Central memory CD8-positive, alpha-beta T cell (primary cell): ENCODE data around the gene GPX6.
A peak's percentile ranks its signal among the peaks of the same experiment; 100 is the strongest.
"Not testable (repeated sequence)": the region's sequence is repeated elsewhere in the genome, so short reads cannot be mapped to it uniquely, and the experiment has no call there.

Experiments used
- ATAC-seq: fragments of 150-1000 bp; cut with Tn5 transposase; replicated peaks from 2 replicates; pipeline ENCODE4 v1.10.0; 2022; ENCODE audit warnings: mild to moderate bottlenecking, moderate FRiP score, moderate number of reproducible peaks; ENCODE audit not compliant: poor library complexity, severe bottlenecking; ENCODE audit errors: extremely low read depth
- DNase-seq, 2 donors: peaks; one replicate each; pipeline ENCODE4 v3.0.0; 2021; ENCODE audit warnings: low spot score in 2 of 2
- H3K27ac Mint-ChIP-seq: one replicate; pipeline ENCODE4 v1.8.0; 2022; ENCODE audit warnings: low read depth, mild to moderate bottlenecking, moderate library complexity, mixed read lengths
- H3K27me3 Mint-ChIP-seq: one replicate; pipeline ENCODE4 v1.8.0; 2022; ENCODE audit warnings: mixed read lengths
- H3K36me3 Mint-ChIP-seq: one replicate; pipeline ENCODE4 v1.8.0; 2022; ENCODE audit warnings: mild to moderate bottlenecking, moderate library complexity, mixed read lengths; ENCODE audit not compliant: insufficient read depth
- H3K4me1 Mint-ChIP-seq: one replicate; pipeline ENCODE4 v1.8.0; 2022; ENCODE audit warnings: mixed read lengths
- H3K4me3 Mint-ChIP-seq: one replicate; pipeline ENCODE4 v1.8.0; 2022; ENCODE audit warnings: mild to moderate bottlenecking, moderate library complexity, mixed read lengths
- H3K9me3 Mint-ChIP-seq: one replicate; pipeline ENCODE4 v1.8.0; 2022; ENCODE audit warnings: mixed read lengths

Gene GPX6

DNA sequence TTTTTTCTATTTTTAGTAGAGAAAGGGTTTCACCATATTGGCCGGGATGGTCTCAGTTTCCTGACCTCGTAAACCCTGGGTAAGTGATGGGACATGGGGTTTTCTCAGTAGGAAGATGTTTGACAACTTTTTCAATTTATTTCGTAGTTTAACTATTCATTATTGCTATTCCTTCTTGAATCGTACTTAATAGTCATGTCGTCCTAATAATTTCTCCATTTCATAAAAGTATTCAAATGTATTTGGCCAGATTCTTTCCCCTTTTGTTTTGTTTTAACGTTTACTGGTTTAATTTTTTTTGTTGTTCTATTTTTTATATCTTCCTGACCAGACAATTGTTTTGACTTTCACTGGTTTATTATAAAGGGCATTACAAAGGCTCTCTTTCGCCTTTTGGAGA is 26.4 kb upstream of the GPX6 start:
- Mint-ChIP-seq H3K36me3 (peaks cover 18% of the 10 kb centered on the region), H3K4me1 (peaks cover 18% of the 10 kb centered on the region), H3K9me3 (no peaks in the 10 kb centered on the region), H3K27ac (peak overlapping the region; percentile 65), H3K4me3 (peak overlapping the region; percentile 66), H3K27me3 (peaks cover 96% of the 10 kb centered on the region)
- DNase-seq (no peak), ATAC-seq (no peak)

DNA sequence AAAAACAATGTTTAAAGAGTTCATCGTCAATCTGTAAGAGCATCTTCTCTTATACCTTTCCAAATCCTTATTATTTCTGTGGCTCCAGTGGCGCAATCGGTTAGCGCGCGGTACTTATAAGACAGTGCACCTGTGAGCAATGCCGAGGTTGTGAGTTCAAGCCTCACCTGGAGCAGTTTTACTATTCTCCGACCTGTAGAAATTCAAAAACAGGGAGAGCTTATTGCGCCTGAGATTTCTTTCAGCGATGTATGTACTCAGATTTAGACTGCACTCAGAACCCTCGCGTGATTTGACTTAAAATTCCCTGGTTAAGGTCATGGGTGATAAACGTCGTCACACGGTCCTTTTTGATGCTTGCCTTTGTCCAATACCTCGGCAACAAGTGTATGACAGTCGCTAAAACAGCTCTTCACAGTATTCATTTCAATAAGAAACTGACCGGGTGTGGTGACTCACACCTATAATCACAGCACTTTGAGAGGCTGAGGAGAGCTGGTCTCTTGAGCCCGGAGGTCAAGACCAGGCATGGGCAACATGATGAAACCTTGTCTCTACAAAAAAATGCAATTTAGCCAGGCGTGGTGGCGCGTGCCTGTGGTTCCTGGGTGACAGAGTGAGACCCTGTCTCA is 22.0 kb upstream of the GPX6 start:
- peaks cover 100% of the 10 kb centered on the region for H3K27me3 Mint-ChIP-seq

DNA sequence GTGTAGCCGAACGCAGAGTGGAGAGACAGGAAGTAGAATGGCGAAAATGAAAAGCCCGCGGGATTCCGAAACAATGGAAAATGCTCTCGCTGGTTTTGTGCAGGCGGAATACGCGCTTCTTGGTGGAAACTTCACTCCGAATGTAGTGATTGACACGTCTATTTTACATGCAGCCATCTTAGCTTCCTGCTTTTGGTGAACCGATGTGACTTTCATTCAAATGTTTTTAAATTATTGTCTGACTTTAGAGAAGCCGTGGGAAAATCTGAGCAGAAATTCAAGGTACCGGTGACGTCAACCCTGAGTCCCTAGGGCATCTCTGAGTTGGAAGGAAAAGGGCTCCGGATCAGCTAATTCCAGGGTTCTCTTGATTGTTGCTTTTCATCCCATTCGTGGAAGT is 21.5 kb upstream of the GPX6 start:
- Mint-ChIP-seq H3K4me1 (peaks cover 6% of the 10 kb centered on the region), H3K4me3 (peak overlapping the region; percentile 54), H3K27me3 (peaks cover 100% of the 10 kb centered on the region), H3K27ac (peak overlapping the region; percentile 74), H3K36me3 (peaks cover 4% of the 10 kb centered on the region), H3K9me3 (no peaks in the 10 kb centered on the region)
- ATAC-seq (no peak), DNase-seq (no peak)

More for the DNA sequence above, 22.0 kb upstream of the GPX6 start:
- no peak for DNase-seq
- Mint-ChIP-seq H3K4me1 (peaks cover 12% of the 10 kb centered on the region), H3K9me3 (no peaks in the 10 kb centered on the region), H3K27ac (peak overlapping the region; percentile 74), H3K4me3 (peak overlapping the region; percentile 54), H3K36me3 (peaks cover 5% of the 10 kb centered on the region)
- ATAC-seq, result no peak

DNA sequence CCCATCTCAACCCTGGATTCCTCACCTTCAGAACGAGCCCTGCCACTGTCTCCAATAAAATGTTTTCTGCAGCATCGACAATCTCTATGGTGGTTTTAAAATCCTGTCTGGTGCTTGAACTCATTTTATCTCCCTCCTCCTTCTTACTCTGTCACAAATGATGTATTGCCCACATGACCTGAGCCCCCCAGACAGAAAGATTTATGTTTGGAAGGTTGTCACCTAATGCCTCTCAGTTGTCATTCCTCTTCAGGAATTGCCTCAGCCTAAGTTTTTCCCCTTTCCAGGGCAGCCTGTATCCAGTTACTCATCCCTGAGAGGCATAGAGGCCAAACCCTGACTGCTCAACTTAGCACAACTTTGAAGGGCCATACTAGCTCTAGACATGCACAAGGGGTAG is 19.3 kb upstream of the GPX6 start:
- Mint-ChIP-seq H3K27me3 (peaks cover 100% of the 10 kb centered on the region), H3K27ac (no peak overlapping the region), H3K9me3 (no peaks in the 10 kb centered on the region), H3K4me1 (peaks cover 4% of the 10 kb centered on the region), H3K36me3 (peaks cover 2% of the 10 kb centered on the region), H3K4me3 (no peak overlapping the region)
- ATAC-seq (no peak), DNase-seq (no peak)

DNA sequence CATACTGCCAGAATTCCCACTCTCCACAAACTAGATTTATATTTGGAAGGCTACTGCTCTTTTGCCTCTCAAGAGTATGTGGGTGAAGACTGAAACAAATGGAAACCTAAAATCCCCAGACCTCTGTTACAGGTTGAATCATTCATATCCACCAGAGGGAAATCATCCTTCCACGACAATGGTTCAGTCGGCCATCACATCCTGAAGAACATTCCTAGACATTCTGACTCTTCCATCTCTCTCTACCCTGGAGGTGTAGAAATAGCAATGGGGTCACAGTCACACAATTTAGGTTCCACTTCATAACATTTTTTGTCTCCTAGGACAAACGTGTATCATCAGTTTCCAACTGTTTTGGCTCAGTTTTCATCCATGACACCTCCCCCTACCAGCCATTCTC is 18.7 kb upstream of the GPX6 start:
- H3K27ac Mint-ChIP-seq, result no peak overlapping the region
- H3K4me1 Mint-ChIP-seq, result peaks cover 4% of the 10 kb centered on the region
- no peak for DNase-seq
- H3K4me3 Mint-ChIP-seq, result no peak overlapping the region
- peaks cover 100% of the 10 kb centered on the region for H3K27me3 Mint-ChIP-seq
- peaks cover 2% of the 10 kb centered on the region for H3K36me3 Mint-ChIP-seq
- ATAC-seq, result no peak
- no peaks in the 10 kb centered on the region for H3K9me3 Mint-ChIP-seq

DNA sequence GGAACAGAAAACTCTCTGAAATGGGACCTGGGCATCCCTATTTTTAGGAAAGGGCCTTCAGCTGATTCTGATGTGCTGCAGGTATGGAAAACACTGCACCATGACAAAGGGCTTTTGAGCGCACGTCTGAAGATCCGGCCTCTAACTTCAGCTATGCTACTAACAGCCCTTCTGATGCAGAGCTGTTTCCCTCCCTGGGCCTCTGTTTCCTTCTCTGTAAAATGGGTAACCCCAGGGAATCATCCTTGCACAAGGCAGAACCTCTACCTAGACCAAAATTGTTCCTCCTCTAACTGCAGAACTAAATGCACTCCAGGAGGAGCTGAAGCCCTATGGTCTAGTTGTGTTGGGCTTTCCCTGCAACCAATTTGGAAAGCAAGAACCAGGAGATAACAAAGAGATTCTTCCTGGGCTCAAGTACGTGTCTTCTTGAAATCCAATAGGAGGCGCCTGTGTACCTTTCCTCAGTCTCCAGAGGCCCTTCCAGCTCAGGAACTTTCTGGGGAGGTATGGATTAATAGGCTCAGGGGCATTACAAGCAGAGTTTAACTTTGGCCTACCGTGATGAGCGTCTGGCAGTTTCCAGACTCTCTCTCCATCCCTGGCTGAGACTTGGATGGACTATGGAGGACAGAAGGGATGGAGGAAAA is 16.0 kb upstream of the GPX6 start:
- H3K4me3 Mint-ChIP-seq, result no peak overlapping the region
- H3K9me3 Mint-ChIP-seq, result no peaks in the 10 kb centered on the region
- H3K27me3 Mint-ChIP-seq, result peaks cover 100% of the 10 kb centered on the region
- no peaks in the 10 kb centered on the region for H3K36me3 Mint-ChIP-seq
- no peaks in the 10 kb centered on the region for H3K4me1 Mint-ChIP-seq
- ATAC-seq (no peak), DNase-seq (no peak)
- no peak overlapping the region for H3K27ac Mint-ChIP-seq

DNA sequence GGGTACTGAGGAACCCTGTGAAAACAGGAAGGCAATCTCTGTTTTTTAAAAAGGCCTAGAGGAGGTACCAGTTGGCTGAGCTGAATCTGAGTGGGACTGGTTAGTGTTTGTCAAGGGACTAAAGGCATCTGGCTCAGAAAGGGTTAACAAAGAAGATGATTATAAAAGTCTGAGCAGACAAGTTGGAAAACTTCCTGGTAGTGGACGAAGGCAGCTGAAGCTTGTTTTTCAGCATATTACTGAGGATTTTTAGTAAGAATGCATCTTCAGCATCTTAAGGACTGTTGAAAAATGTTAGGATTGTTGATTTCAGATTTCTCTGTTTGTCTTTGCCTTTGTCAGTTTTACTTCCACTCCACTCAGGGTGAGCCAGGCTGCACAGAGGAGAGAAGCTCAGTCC is 15.2 kb upstream of the GPX6 start:
- H3K9me3 Mint-ChIP-seq, result no peaks in the 10 kb centered on the region
- H3K36me3 Mint-ChIP-seq, result no peaks in the 10 kb centered on the region
- H3K27me3 Mint-ChIP-seq, result peaks cover 100% of the 10 kb centered on the region
- ATAC-seq (no peak), DNase-seq (no peak)
- H3K4me3 Mint-ChIP-seq, result no peak overlapping the region
- no peak overlapping the region for H3K27ac Mint-ChIP-seq
- H3K4me1 Mint-ChIP-seq, result peaks cover 6% of the 10 kb centered on the region

DNA sequence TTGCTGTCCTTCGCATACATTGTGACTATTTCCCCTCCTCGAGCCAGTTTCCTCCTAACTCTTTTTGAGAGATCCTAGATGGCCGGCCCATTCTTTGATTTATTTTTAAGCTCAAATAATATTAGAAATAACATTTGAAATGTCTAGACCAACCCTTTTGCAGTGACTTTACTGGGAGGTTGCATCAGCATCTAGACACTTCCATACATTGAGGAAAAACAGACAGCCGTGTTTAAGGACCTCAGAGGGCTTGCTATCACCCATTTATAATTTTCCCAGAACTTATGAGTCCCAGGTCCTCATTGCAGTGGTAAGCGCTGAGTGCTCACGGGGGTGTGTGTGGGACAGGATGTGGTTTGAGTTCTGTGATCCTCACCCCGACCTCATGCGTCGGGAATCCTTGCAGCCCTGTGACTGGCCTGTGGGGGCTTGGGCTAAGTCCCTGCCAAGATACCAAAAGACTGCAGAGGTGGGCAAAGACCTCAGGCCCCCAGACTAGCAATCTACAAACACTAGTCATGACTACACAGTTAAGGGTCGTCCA is 10.0 kb upstream of the GPX6 start, which contains the start of gene GPX5:
GPX5 (plus strand) TSS at position 386 of the 544 bp plus-strand sequence; CDS start at position 519, 133 bp downstream.
- Mint-ChIP-seq H3K4me3 (no peak within 1 kb of the TSS), H3K27me3 (peaks cover 91% of the 10 kb centered on the region), H3K4me1 (peaks cover 18% of the 10 kb centered on the region), H3K9me3 (no peaks in the 10 kb centered on the region), H3K36me3 (peaks cover 2% of the 10 kb centered on the region), H3K27ac (no peak within 1 kb of the TSS)
- DNase-seq (no peak), ATAC-seq (peak; percentile 40)

DNA sequence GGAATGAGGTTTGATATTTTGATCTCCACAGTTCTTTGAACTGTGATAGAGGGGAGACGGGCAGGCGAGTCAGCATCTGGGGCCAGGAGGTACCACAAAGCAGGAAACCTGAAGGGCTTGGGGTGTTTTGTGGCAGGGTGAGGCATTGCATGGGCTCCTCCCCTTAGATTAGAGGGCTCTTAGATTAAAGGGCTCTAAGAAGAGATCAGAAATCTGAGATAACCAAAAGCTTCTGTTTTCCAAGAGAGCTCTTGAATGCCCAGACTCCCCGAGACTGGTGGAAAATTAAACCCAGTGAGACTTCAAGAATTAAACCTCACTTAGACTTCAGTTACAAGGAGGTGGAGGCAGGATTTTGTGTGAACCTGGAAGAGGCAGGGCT is 7.6 kb upstream of the GPX6 start:
- Mint-ChIP-seq H3K27me3 (peaks cover 88% of the 10 kb centered on the region), H3K9me3 (no peaks in the 10 kb centered on the region), H3K36me3 (peaks cover 2% of the 10 kb centered on the region), H3K4me1 (peaks cover 18% of the 10 kb centered on the region), H3K27ac (no peak overlapping the region), H3K4me3 (no peak overlapping the region)
- ATAC-seq, result peak; percentile 78
- no peak for DNase-seq

DNA sequence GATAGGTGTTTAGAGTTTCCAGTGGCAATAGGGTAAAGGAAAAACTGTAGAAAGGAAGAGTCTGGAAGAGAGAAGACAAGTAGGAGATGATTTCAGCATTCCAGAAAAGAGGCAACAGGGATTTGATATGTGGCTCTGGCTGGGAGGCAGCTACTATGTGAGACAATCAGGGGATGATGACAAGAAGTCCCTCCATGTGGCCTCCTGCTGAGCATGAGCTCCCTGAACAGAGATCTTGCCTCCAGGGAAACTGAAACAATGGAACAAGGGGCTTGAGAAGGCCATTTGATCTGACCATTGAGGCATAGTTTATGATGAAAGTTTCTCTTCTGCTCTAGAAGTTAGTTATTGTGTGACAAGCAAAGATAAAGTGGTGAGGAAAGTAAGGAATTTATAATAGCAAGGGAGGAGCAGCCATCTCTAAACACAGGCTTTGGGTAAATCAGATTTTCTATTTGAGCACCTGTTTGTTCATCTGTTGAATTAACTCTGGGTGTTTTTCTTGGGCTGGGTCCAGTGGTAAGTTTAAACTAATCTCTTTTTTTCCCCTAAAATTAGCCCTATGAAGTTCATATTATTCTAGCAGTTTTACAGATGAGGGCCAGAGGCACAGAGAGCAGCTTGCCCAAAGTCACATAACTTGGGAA is 7.1 kb upstream of the GPX6 start:
- no peak for DNase-seq
- Mint-ChIP-seq H3K9me3 (no peaks in the 10 kb centered on the region), H3K27ac (no peak overlapping the region), H3K36me3 (peaks cover 2% of the 10 kb centered on the region), H3K4me3 (no peak overlapping the region), H3K27me3 (peaks cover 87% of the 10 kb centered on the region), H3K4me1 (peaks cover 18% of the 10 kb centered on the region)
- ATAC-seq, result no peak

DNA sequence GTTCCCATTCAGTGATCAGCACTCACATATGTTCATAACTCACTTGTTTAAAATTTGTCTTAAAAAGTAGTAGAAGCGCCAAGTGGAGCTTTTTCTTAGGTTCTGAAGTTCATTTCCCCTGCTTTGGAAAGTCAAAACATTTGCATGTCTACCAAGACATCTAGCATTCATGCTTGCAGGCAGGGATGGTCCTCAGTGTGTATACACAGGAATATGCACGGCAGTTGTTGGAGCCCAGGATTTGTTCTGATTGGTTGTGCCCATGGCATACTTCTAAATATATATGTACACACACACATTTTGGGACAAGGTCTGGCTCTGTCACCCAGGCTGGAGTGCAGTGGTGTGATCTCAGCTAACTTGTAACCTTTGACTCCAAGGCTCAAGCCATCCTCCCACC is 2.4 kb upstream of the GPX6 start:
- no peaks in the 10 kb centered on the region for H3K9me3 Mint-ChIP-seq
- peaks cover 5% of the 10 kb centered on the region for H3K4me1 Mint-ChIP-seq
- H3K4me3 Mint-ChIP-seq, result no peak overlapping the region
- no peak overlapping the region for H3K27ac Mint-ChIP-seq
- no peak for ATAC-seq
- no peaks in the 10 kb centered on the region for H3K36me3 Mint-ChIP-seq
- peaks cover 84% of the 10 kb centered on the region for H3K27me3 Mint-ChIP-seq
- DNase-seq, result no peak

DNA sequence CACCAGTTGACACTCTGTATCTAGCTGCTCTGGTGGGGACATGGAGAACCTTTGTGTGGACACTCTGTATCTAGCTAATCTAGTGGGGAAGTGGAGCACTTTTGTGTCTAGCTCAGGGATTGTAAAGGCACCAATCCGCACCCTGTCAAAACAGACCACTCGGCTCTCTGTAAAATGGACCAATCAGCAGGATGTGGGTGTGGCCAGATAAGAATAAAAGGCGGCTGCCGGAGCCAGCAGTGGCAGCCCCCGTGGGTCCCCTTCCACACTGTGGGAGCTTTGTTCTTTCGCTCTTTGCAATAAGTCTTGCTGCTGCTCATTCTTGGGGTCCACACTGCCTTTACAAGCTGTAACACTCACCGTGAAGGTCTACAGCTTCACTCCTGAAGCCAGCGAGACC is 3.2 kb downstream of the GPX6 start:
- not testable (repeated sequence) for H3K27ac Mint-ChIP-seq, H3K4me1 Mint-ChIP-seq, H3K9me3 Mint-ChIP-seq, DNase-seq, ATAC-seq, H3K4me3 Mint-ChIP-seq, H3K36me3 Mint-ChIP-seq
- H3K27me3 Mint-ChIP-seq, result peaks cover 65% of the 10 kb centered on the region
